HCT116 (cell line): ENCODE measurements around the gene ST3GAL5.

ENCODE experiments used
- CTCF ChIP-seq, 3 experiments: fragments of 200-600 bp in 1 of 3; sonication (generic) in 1 of 3; IDR thresholded peaks in 2 of 3; conservative IDR thresholded peaks in 1 of 3; 2 replicates each; pipeline ENCODE4 v1.5.1; 2012 to 2017; ENCODE audit warnings: low read depth in 2 of 3, low read length in 2 of 3, antibody characterized with exemption in 1 of 3, borderline replicate concordance in 1 of 3, control low read depth in 1 of 3, mild to moderate bottlenecking in 1 of 3, mixed read lengths in 1 of 3, mixed run types in 1 of 3, moderate library complexity in 1 of 3; ENCODE audit not compliant: insufficient read depth in 1 of 3
- JUND ChIP-seq: IDR thresholded peaks from 2 replicates; pipeline ENCODE4 v1.6.1; 2012
- TCF7L2 ChIP-seq: IDR thresholded peaks from 2 replicates; pipeline ENCODE4 v1.7.0; 2011; ENCODE audit warnings: borderline replicate concordance, inconsistent platforms; ENCODE audit not compliant: insufficient read depth, insufficient read length; ENCODE audit errors: extremely low read depth

- no peak for TF ChIP-seq CTCF (IDR thresholded peaks at IDR 0.05 in 2 of 3, conservative IDR thresholded peaks at IDR 0.05 in 1 of 3; ENCODE audit: borderline replicate concordance in 1 of 3, insufficient read depth in 1 of 3, low read depth in 2 of 3, low read length in 2 of 3)
- no peak for TF ChIP-seq JUND
- no peak for TF ChIP-seq TCF7L2
These were observed 32.9 kb upstream of the ST3GAL5 start for GRCh38 chr2:85921659-85922058.
